IgD-negative memory B cell (primary cell): ENCODE results near the gene EFEMP1. TPM values are rescaled to one million over a fixed set of nuclear protein-coding genes. Genes with fewer than 3 reads are reported as not detected.
A peak's percentile ranks its signal among the peaks of the same experiment; 100 is the strongest.

Source experiments
- H3K27ac Mint-ChIP-seq, 3 donors: one replicate each; pipeline ENCODE4 v1.8.0; 2020 to 2022; ENCODE audit warnings: mild to moderate bottlenecking in 3 of 3, mixed read lengths in 3 of 3, moderate library complexity in 1 of 3
- H3K27me3 Mint-ChIP-seq: one replicate; pipeline ENCODE4 v1.8.0; 2021; ENCODE audit warnings: mixed read lengths
- H3K36me3 Mint-ChIP-seq: one replicate; pipeline ENCODE4 v1.8.0; 2020; ENCODE audit warnings: mild to moderate bottlenecking, mixed read lengths
- H3K4me1 Mint-ChIP-seq, 3 donors: one replicate each; pipeline ENCODE4 v1.8.0; 2020 to 2022; ENCODE audit warnings: mixed read lengths in 3 of 3, mild to moderate bottlenecking in 1 of 3
- H3K4me3 Mint-ChIP-seq, 4 donors: one replicate each; pipeline ENCODE4 v1.8.0; 2020 to 2022; ENCODE audit warnings: mild to moderate bottlenecking in 4 of 4, mixed read lengths in 4 of 4, moderate library complexity in 3 of 4
- H3K9me3 Mint-ChIP-seq, 3 donors: one replicate each; pipeline ENCODE4 v1.8.0; 2020 to 2021; ENCODE audit warnings: mixed read lengths in 3 of 3, mild to moderate bottlenecking in 1 of 3
- polyA plus RNA-seq: library from polyadenylated mRNA; unstranded; fragments of 300-500 nt; fragmentation: Illumina TruSeq; gene quantifications from one replicate; pipeline ENCODE4 v1.2.3, GENCODE V29; 2021

EFEMP1 gene
- polyA plus RNA-seq, 1 donor from 2014 or later = not detected

DNA sequence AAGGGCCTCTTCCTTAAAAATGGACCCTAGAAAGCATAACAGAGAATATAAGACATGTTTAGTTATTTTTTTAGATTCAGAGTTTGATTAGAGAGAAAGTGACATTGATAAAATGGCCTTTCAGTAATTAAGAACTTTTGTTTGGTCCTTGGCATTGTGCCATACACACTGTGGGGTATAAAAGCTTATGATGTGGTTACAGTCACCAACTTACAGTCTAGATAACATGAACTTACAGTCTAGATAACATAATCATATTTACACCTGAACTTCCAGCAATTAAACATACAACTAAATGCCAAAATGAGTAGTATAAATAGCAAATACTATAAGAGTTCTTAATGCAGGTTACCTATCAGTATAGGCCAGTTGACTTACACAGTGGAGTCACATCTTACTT lies 25.6 kb upstream of the EFEMP1 start:
- Mint-ChIP-seq H3K4me1 (no peaks in the 10 kb centered on the region), H3K36me3 (no peaks in the 10 kb centered on the region), H3K27ac (no peak overlapping the region), H3K27me3 (peaks cover 8% of the 10 kb centered on the region), H3K9me3 (no peaks in the 10 kb centered on the region), H3K4me3 (no peak overlapping the region)

DNA sequence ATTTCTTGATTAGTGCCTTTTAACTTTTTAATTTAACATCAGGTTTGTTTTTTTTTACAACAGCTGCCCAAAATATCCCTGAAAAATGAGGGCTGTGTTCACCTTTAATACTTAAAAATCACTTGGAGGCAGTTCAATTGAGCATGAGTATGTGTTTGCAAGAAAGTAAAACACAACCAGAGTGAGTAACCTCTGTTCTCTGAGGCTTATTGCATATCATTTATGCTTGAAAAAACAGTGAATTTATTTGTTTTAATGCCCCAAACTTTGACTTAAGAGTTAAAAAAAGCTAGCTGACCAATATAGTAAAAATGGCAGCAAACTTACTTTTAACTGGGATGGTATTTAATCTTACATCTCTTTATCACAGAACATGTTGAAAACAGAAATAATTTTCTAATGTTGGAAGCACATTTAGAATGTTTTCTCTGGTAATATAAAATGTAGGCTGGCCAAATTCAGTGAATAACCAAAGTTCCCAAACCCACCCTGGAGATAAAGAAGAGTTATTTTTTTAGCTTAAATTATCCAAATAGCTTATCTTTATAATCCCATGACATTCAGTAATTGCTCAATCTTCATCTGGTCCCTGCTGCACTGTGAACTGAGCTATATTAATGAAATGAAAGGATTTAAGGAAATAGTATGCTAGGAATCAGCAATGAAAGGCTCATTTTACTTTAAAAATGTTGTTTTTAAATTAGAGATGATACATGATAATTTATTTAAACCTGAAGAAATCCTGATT lies 24.8 kb upstream of the EFEMP1 start:
- Mint-ChIP-seq H3K9me3 (peaks cover 0 to 2% (median 0%) of the 10 kb centered on the region in 3 donors), H3K27ac (no peak overlapping the region), H3K4me1 (no peaks in the 10 kb centered on the region), H3K4me3 (no peak overlapping the region), H3K27me3 (peaks cover 8% of the 10 kb centered on the region), H3K36me3 (no peaks in the 10 kb centered on the region)

DNA sequence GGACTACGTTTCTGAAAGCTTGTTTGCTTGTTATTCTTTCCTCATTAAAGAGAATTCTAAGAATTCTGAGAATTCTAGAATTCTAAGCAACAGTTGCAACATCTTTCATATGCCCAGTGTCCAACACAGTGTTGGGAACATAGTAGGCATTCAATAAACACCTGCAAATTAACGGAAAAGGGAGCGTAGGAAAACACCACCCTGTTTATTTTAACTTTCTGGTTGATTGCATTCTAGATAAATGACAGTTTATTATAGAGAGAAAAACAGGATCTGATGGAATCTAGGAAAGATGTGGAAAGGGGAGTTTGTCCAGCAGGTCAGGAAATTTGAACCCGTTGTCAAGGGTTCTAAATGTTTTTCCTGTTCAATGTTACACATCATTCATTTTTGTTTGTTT lies 24.2 kb upstream of the EFEMP1 start:
- Mint-ChIP-seq H3K4me3 (no peak overlapping the region), H3K27ac (no peak overlapping the region), H3K9me3 (peaks cover 0 to 2% (median 0%) of the 10 kb centered on the region in 3 donors), H3K36me3 (no peaks in the 10 kb centered on the region), H3K4me1 (no peaks in the 10 kb centered on the region), H3K27me3 (peaks cover 8% of the 10 kb centered on the region)

DNA sequence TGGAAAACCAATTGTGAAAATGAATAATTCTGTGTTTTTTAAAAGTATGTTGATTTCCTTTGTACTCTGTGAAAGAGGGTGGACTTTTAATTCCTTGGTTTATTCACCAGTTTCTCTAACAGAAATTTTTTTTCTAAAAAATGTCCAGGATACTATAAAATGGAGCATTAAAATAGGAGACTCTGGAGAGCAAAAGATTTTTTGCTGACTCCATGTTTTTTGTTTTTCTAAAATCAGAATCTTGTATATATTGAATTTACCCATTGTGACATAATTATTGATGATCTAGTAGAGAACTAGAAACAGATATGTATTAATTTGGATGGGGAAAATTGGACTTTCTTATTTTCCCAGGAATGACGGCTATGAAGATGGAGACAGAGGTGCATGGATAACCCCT lies 23.2 kb upstream of the EFEMP1 start:
- Mint-ChIP-seq H3K4me3 (no peak overlapping the region), H3K36me3 (no peaks in the 10 kb centered on the region), H3K27ac (no peak overlapping the region), H3K4me1 (no peaks in the 10 kb centered on the region), H3K27me3 (peaks cover 6% of the 10 kb centered on the region), H3K9me3 (peaks cover 0 to 2% (median 0%) of the 10 kb centered on the region in 3 donors)

DNA sequence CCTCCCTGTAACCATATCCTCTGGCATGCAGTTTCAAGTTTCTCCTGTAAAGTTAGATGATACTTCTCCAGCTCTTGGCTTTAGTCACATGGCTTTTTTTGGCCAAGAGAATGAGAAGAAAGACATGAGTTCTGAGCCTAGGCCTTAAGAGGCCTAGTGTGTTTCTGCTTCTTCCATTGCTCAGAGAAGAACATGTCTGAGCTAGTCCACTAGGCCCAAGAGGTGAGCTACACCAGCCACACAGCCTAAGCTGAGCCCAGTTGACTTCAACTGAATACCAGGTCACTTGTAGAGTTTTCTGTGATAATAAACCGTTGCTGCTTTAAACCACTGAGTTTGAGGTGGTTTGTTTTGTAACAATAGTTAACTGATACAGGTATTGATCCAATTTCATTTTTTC lies 19.9 kb upstream of the EFEMP1 start:
- Mint-ChIP-seq H3K36me3 (no peaks in the 10 kb centered on the region), H3K27ac (no peak overlapping the region), H3K4me3 (no peak overlapping the region), H3K4me1 (no peaks in the 10 kb centered on the region), H3K27me3 (no peaks in the 10 kb centered on the region), H3K9me3 (peaks cover 0 to 2% (median 0%) of the 10 kb centered on the region in 3 donors)

DNA sequence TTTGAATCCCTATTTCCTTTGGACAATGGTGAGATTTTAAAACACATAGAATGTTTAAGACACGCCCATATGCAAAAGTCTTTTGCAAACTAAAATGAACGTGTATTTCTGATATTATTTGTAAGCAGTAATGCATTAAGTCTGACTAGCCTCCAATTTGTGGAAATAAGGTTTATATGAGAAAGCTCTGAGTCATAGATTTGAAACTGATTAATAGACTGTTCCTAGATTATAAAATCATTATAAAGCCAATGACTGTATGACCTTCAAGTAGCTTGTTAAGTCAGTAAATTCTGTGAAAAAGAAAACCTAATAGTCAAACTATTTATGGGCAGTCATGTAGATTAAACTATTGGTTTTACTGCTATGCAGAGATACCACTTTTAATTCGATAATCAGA lies 12.8 kb upstream of the EFEMP1 start:
- Mint-ChIP-seq H3K27me3 (peaks cover 1% of the 10 kb centered on the region), H3K9me3 (peaks cover 0 to 4% (median 0%) of the 10 kb centered on the region in 3 donors), H3K36me3 (no peaks in the 10 kb centered on the region), H3K4me1 (no peaks in the 10 kb centered on the region), H3K4me3 (no peak overlapping the region), H3K27ac (no peak overlapping the region)

DNA sequence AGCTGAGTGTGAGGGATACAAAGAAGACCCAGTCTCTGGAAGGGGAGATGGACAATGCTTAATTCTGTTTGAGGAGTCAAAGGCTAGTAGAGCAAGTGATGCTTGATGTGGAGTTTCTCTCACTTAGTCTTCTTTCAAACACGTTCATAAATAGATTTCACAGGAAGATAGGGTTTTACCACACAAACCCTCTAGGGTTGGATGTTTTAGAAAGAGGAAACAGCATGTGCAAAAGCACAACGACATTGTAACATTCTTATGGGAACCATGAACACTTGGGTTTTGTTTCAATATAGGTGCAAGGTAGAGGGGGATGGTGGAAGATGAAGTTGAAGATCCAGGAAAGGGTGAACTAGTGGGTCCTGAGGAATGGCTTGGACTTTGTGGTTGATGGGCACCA lies 10.8 kb upstream of the EFEMP1 start:
- no peak overlapping the region for H3K4me3 Mint-ChIP-seq
- H3K27ac Mint-ChIP-seq = no peak overlapping the region
- H3K36me3 Mint-ChIP-seq = no peaks in the 10 kb centered on the region
- no peaks in the 10 kb centered on the region for H3K4me1 Mint-ChIP-seq
- peaks cover 0 to 4% (median 0%) of the 10 kb centered on the region in 3 donors for H3K9me3 Mint-ChIP-seq
- peaks cover 5% of the 10 kb centered on the region for H3K27me3 Mint-ChIP-seq

DNA sequence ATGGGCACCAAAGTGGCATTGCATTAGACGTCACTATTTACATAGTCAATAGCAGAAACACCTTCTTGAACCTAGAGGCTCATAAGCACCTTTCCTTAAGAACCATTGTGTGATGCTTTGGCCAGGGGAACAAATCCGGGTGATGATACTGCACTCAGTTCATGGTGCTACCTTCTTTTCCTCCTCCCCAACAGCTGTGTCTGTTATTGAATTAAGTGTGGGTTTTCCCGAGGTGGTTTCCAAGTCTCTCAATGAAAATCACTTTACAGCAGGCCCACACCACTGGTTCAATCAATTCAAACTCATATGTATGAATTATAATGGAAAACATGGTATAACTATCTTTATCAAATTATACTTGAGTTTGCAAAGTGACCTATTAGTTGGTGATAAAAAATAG lies 9.3 kb upstream of the EFEMP1 start:
- Mint-ChIP-seq H3K4me1 (no peaks in the 10 kb centered on the region), H3K27me3 (peaks cover 5% of the 10 kb centered on the region), H3K36me3 (no peaks in the 10 kb centered on the region), H3K27ac (no peak overlapping the region), H3K4me3 (no peak overlapping the region), H3K9me3 (peaks cover 0 to 4% (median 0%) of the 10 kb centered on the region in 3 donors)

DNA sequence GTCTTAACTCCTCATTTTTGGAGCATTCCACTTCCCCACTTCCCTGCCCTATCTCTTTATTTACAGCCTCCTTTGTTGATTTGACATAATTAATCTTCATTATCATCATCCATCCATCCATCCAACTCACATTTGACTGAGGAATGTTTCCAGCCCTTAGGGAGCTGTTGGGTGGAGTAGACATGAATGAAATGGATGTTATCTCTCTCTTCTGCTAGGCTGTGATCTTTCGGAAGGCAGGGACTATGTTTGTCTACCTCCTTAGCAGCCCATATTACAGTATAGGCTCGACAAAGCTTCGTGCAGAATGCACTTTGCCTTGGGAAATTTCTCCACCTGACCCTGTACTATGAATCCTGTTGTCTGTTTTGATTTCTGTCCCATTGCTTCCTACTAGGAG lies 7.7 kb upstream of the EFEMP1 start:
- Mint-ChIP-seq H3K27me3 (peaks cover 5% of the 10 kb centered on the region), H3K4me3 (no peak overlapping the region), H3K4me1 (no peaks in the 10 kb centered on the region), H3K36me3 (no peaks in the 10 kb centered on the region), H3K9me3 (peaks cover 0 to 8% (median 0%) of the 10 kb centered on the region in 3 donors), H3K27ac (no peak overlapping the region)

DNA sequence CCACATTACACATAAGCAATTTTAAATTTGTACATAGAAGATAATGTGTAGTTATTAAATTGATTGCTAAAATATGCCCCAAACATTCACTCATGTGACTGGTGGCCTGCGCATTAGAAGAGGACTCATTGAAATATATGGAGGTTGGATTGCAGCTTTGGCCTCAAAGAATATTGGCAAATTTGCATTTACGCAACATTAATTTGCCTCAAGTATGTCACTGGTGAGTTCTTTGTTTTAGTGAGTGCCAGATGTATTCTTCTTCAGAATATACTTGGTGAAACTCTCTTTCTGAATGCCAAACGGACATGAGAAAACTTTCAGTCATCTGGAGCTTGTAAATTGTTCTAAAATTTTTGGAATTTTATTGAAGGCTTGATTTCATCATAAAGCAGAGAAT lies 5.9 kb upstream of the EFEMP1 start:
- no peak overlapping the region for H3K27ac Mint-ChIP-seq
- H3K36me3 Mint-ChIP-seq = no peaks in the 10 kb centered on the region
- peaks cover 0 to 4% (median 2%) of the 10 kb centered on the region in 3 donors for H3K9me3 Mint-ChIP-seq
- peaks cover 8% of the 10 kb centered on the region for H3K27me3 Mint-ChIP-seq
- no peaks in the 10 kb centered on the region for H3K4me1 Mint-ChIP-seq
- H3K4me3 Mint-ChIP-seq = no peak overlapping the region

DNA sequence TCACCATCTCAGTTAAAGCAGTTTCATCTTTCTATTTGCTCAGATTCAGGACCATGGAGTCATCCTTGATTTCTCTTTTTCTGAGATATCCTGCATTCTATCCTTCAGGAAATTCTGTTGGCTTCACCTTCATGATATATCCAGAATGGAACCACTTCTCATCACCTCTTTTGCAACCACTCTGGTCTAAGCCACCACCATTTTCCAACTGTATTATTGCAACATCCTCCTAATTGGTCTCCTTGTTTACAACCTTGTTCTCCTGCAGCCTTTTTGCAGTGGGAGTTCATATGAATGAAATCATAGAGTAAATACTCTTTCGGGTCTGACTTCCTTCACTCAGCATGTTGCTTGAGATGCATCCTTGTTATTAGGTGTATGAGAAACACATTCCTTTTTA lies 3.4 kb upstream of the EFEMP1 start:
- Mint-ChIP-seq H3K4me1 (peaks cover 0 to 9% (median 8%) of the 10 kb centered on the region in 3 donors), H3K9me3 (peaks cover 0 to 4% (median 2%) of the 10 kb centered on the region in 3 donors), H3K27ac (no peak overlapping the region), H3K4me3 (no peak overlapping the region), H3K36me3 (no peaks in the 10 kb centered on the region), H3K27me3 (peaks cover 30% of the 10 kb centered on the region)

DNA sequence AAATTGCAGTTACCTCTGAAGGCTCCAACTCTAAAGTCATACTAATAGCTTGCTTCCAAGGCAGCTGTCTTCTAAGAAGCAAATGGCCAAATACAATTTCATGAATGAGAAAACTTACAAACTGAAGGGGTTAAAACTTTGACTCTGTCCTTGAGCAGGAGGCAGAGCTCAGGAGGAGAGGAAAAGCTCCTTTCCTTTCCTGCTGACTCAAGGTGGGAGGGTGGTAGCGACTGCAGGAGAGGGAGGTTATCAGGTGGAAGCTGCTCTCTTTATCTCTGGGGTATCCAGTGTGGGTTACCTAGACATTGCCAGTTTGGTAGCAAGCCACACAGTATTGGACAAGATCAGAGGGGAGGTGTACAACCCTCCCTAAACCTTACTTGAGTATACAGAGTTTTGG lies 2.7 kb upstream of the EFEMP1 start:
- Mint-ChIP-seq H3K27ac (no peak overlapping the region), H3K36me3 (no peaks in the 10 kb centered on the region), H3K4me3 (no peak overlapping the region), H3K9me3 (peaks cover 0 to 4% (median 2%) of the 10 kb centered on the region in 3 donors), H3K4me1 (peaks cover 0 to 9% (median 8%) of the 10 kb centered on the region in 3 donors), H3K27me3 (peaks cover 31% of the 10 kb centered on the region)

DNA sequence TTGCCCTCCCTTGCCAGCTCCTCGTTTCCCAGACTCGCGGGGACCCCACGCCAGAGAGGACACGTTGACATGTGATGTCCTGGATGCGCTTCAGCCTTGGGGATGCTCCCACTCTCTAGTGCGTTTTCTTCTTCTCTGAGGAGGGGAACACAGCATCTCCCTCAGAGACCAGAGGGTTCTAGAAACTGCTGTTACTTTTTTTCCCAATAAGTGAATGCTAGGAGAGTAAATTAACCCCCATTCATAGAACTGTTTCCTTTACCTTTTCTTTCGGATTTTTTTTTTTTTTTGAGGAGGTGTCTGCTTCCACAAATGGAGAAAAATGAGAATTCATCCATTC lies 370 bp upstream of the EFEMP1 start:
- Mint-ChIP-seq H3K4me3 (peak overlapping the region in 1 of 4 donors; percentile 61), H3K27me3 (peaks cover 30% of the 10 kb centered on the region), H3K36me3 (no peaks in the 10 kb centered on the region), H3K4me1 (peaks cover 0 to 9% (median 8%) of the 10 kb centered on the region in 3 donors), H3K27ac (no peak overlapping the region), H3K9me3 (peaks cover 0 to 4% (median 2%) of the 10 kb centered on the region in 3 donors)

DNA sequence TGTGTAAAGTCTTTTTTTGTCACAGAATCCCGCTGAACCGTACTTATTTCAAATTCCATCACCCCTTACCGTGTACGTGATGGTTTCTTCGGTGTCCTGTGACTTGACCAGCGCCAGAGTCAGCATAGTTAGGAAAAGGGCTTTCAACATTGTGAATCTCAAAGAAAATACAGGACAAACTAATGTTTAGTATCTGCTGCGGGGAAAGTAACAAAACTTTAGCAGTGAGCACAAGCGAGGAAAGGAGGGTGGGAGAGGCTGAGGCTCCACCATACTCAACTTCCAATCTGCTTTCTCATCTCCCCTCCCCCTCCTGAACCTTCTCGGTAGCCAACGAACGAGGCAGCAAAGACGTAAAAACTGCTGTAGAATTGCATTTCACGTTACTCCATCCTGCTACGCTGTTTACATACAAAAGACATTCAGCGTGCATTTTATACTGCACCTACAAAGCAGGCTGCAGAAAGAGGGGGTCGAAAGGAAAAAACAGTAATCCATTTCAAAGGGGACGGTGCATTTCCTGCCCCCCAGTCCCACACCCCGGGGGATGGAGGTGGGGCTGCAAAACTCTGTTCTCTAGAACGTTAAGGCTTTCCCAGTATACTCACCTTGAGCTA lies 1.2 kb downstream of the EFEMP1 start:
- no peak overlapping the region for H3K27ac Mint-ChIP-seq
- peaks cover 30% of the 10 kb centered on the region for H3K27me3 Mint-ChIP-seq
- no peak overlapping the region for H3K4me3 Mint-ChIP-seq
- no peaks in the 10 kb centered on the region for H3K36me3 Mint-ChIP-seq
- H3K9me3 Mint-ChIP-seq = peaks cover 0 to 4% (median 2%) of the 10 kb centered on the region in 3 donors
- H3K4me1 Mint-ChIP-seq = peaks cover 0 to 9% (median 8%) of the 10 kb centered on the region in 3 donors

DNA sequence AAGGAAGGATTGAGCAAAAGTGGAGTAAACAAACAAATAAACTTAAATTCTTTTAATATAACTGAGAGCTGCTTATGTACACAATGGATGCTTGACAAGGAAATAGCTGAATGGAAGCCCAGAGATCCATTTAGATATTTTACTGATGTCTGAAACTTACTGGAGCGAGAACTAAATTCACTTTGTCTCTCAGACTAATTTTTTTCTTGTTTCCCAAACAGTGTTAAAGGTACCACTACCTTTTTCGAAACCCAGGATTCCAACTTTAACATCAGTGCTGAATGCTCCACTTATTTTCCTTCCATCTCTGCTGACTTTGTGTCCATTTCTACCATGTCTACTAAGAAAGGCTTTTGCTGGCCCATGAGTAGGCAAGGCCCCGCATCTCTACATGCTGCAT lies 4.0 kb downstream of the EFEMP1 start:
- Mint-ChIP-seq H3K4me3 (no peak overlapping the region), H3K27me3 (peaks cover 25% of the 10 kb centered on the region), H3K27ac (no peak overlapping the region), H3K9me3 (no peaks in the 10 kb centered on the region), H3K4me1 (peaks cover 0 to 9% (median 8%) of the 10 kb centered on the region in 3 donors), H3K36me3 (no peaks in the 10 kb centered on the region)

DNA sequence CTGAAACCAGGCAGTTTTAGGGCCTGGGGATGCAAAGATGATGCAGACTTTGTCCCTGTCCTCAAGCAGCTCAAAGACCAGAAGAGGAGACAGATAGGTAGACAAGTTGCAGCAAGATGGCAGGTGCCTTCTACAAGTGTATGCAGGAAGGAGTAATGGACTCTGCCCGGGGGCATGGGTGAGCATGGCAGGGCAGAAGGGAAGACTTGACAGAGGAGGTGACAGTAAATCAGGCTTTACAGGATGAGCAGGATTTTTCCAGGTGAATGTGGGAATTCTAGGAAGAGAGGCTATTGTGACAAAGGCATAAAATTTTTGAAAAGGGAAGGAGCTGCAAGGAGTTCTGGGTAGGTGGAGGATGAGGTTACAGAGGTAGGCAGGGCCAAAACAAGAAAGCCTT lies 4.7 kb downstream of the EFEMP1 start:
- H3K27ac Mint-ChIP-seq = no peak overlapping the region
- H3K36me3 Mint-ChIP-seq = no peaks in the 10 kb centered on the region
- no peaks in the 10 kb centered on the region for H3K9me3 Mint-ChIP-seq

More for the DNA sequence above, 4.7 kb downstream of the EFEMP1 start:
- peaks cover 19% of the 10 kb centered on the region for H3K27me3 Mint-ChIP-seq
- peaks cover 0 to 9% (median 8%) of the 10 kb centered on the region in 3 donors for H3K4me1 Mint-ChIP-seq
- H3K4me3 Mint-ChIP-seq = no peak overlapping the region
